8988T (cell line): ENCODE data around the gene TCF7L2.

Experiments
- DNase-seq: peaks from one replicate; pipeline ENCODE4 v3.0.0; 2011

The TCF7L2 gene

GRCh38 chr10:113026679-113027078 lies 76.6 kb downstream of the TCF7L2 start:
- DNase-seq, result no peak

- DNase-seq, result no peak
These were observed 77.2 kb downstream of the TCF7L2 start for GRCh38 chr10:113027230-113027573.

- no peak for DNase-seq
These were observed 77.8 kb downstream of the TCF7L2 start for GRCh38 chr10:113027574-113028455.

DNA sequence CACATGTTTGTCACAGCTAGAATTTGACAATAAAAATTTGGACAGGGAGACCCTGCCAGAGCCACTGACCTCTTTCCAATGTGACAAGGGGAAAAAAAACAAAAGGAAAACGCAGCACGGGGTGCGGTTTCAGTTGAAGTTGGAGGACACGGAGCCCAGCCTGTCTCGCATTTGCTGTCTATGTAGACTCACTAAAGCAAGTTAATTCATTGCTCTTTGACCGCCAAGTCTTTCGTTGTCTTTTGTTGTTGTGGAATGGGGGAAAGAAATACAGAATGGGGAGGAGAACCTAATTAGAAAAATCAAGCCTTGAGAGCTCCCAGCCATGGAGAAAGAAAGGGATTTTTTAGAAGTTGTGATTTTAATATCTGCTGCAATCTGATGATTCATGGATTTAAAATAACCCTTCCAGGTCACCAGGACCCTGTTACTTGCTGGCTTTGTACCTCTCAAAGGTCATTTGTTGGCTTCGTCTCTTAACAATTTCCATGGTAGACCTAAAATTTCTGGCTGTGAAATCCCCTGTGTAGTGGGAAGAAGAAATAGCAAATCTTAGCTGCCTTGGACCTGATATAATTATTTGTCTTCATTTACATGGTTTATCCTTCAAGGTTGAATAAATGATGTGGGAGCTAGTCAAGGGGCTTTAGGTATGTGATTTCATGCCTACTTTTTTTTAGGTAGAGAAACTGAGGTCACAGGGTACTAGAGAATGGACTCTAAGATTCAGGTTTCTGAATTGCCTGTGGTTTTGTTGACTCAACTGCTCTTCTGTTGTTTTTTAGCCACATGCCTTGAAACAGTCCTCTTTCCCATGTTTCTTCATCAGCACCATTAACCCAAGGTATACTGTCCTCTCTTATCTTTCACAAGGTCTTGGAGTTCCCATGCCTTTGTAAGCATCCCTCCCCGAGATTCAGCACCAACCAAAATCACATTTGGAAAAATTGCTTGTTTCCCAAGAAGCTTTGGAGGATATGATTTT lies 78.7 kb downstream of the TCF7L2 start:
- no peak for DNase-seq

DNA sequence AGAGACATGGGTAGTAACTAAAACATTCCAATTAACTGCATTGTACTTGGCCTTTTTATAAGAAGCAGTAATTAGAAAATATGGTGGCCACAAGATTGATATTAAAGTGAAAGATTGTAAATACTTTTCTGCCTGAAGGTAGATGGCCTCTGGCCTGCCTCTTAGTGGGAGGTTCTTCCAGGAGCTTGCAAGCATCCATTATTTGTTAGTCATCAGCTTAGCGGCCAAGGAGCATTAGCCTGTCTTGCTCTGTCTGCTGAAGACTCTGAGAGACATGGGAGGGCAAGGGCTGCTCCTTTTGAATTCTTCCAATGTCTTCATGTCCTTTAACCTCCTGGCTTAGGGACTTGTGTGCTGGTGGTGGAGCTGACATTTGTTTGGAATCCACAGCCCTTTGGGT lies 80.4 kb downstream of the TCF7L2 start:
- DNase-seq, result no peak

DNA sequence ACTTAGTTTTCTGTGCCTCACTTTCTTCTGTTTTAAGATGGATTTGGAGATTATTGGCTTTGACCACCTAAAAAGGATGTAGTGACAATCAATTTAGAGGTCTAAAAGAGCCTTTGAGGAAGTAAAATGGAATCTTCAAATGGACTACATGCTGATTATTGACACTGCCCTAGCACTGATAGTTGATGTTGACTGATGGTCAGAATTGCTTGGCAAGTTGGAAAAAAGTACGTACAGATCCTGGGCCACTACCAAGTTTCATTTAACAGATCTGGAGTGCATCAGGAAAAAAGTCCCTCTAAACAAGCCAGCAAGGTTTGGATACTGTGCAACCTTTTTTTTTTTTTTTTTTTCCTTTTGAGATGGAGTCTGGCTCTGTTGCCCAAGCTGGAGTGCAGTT lies 81.1 kb downstream of the TCF7L2 start:
- no peak for DNase-seq

DNA sequence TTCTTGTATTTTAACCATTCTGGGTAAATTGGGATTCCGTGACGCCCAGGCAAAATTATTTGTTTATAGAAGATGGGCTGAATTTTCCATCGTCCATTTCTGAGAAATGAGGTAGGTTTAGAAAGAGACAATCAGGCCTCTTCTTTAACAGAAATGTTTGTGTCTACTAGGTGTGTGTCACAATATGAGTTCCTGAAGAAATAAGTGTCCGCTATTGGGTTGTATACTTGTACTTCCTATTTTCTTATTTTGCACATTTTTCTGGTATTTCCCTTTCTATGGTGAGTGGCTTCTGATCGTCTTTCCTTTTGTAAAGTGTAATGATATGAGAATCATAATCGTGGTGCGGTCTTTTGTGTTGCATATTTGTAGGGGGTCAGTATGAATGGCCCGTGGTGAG lies 83.9 kb downstream of the TCF7L2 start:
- no peak for DNase-seq

- no peak for DNase-seq
These were observed 85.8 kb downstream of the TCF7L2 start for GRCh38 chr10:113035732-113036312.

DNA sequence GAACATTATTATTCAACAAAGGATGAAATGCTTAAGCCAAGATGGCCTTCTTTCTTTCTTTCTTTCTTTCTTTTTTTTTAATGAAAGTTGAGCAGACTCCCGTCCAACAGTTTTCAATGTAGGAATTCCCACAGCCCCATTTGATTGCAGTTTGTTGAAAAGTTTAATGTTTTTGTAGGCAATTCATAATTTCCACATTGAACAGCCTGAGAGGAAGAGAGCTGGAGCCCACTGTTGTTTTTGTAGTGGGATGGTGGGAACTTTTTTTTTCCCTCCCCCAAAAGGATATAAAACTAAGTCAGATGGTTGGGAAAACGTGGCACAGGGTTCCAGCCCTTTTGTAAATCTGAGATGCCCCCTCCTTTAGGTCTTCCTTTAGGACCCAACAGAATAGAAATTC lies 86.6 kb downstream of the TCF7L2 start:
- DNase-seq, result no peak

DNA sequence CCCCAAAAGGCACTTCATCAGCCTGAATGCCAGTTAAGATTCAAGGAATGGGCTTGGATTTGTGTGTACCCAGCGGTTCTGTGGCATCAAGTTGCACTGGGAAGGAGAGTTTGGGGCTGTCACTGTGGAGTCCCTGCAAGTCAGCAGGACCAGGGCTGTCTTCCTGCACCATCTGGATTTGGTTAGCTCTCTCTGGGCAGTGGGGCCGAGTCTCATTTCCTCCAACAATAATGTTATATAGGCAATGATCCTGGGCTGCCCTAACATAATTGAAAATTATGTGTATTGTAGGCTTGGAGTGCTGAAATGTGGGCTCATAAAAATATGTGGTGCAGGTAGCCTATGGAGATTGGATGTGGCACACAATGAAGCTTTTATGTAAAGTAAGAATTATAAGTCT lies 87.2 kb downstream of the TCF7L2 start:
- no peak for DNase-seq

DNA sequence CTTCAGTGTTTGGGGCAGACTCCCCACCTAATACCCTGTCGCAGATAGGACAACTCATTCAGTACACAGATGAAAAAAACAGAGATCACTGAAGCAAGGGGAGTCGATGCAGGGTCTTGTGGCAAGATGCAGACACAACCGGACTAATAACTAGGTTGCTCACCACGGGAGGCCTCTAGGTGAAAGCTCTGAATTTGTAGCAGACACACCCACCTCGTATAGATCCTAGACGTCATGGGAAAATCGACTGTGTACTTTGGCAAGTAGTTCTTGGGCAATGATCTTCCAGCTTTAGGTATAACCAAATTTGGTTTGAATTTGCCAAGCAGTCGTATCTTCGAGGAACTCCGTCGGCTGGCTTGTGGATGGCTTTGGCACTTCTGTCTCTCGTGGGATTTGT lies 88.1 kb downstream of the TCF7L2 start:
- no peak for DNase-seq

DNA sequence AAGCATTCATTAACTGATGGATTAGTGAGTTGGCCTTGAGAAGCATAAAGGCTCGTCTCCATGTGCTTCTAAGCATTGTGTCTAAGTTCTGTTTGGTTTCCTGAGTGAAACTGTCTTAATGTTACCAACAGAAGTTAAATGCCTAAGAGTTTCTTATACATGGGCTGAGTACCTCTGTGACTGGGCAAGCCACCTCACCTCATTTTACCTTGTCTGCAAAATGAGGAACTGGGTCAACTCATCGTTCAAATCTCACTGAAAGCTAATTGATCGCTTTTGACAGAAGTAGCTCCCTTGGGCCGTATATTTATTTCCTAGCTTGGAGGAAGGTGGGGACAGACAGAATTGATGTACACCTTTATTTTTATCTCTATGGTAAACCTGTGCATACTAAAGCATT lies 88.9 kb downstream of the TCF7L2 start:
- no peak for DNase-seq

GRCh38 chr10:113041324-113041723 lies 91.3 kb downstream of the TCF7L2 start:
- no peak for DNase-seq

DNA sequence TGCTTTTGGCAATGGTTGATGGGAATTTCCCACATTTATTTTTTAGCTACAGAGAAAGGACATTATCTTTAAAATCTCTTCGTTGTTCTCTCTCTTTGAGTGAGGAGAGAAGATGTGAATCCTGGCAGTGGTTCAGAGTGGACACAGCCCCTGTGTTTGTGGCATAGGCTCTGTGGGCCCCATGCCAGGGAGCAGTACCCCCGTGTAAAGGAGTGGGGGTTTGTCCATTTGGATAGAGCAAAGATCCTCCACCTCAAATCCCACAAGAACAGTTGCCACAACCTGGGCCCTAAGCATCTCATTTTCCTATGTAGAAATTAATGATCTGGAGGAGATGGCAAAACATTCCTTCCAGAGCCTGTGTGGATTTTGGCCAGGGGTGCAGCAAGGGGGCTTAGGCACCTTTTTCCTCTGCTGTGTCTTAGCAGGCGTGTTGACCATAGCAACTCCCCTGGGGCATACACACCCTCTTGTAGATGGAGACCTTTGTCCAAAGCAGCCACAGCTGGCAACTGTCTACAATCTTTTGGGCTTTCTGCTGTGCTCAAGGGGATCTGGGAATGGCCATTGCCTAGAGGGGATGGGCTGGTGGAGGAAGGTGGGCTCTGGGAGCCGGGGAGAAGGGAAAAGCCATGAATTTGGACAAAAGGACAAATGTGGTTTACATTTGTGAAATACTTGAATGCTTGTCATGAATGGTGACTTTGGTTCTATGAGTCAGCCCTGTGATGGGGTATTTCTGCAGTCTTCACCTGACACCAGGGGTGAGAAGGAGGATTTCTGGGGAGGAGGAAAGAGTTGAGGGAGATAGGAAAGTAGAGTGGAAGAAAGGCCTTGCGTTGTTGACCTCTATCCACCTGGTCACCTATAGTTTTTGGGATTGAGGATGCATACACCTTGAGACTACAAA lies 92.0 kb downstream of the TCF7L2 start:
- no peak for DNase-seq

GRCh38 chr10:113042868-113043267 lies 92.8 kb downstream of the TCF7L2 start:
- DNase-seq, result no peak

- no peak for DNase-seq
These were observed 94.1 kb downstream of the TCF7L2 start for GRCh38 chr10:113044016-113044755.

- no peak for DNase-seq
These were observed 95.4 kb downstream of the TCF7L2 start for GRCh38 chr10:113045147-113046055.

DNA sequence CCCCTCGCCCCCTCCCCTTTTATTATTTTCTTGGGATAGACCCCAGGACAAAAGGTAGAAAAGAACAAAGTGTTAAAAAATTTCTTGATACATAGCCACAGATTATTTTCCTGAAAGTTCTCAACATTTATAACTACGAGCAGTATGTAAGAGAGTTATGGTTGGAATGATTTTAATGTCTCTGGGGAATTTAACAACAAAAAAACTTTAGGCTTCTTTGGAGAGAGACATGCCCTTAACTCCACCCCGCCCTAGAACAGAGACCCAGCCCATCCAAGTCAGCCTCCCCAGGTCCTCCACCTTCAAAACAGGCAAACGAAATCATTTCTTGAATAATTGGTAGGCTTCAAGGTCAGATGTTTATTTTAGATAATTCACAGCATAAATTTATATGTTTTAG lies 97.1 kb downstream of the TCF7L2 start:
- DNase-seq, result no peak

DNA sequence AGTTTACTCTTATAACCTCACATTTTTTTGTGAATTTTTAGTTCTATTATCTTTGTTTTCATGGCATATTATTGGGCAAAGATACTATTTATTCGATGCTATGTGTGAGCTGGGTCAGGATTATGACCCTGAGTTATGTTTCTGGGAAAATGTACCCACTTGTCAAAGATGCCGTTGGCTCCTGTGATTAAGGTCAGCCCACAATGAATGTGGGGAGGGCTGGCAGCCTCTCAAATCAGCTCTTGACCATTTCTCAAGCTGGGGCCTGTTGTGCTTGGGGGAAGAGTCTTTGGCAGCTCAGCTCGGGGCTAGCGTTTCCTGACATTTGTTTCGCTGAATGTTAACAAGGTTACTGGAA lies 97.5 kb downstream of the TCF7L2 start:
- DNase-seq, result no peak

GRCh38 chr10:113047963-113048781 lies 98.1 kb downstream of the TCF7L2 start:
- no peak for DNase-seq
